GM12878 (cell line): Measurements from ENCODE around the gene TXLNB. TPM values are rescaled to one million over a fixed set of nuclear protein-coding genes. Genes with fewer than 3 reads are reported as not detected.

Experiments used
- ATAC-seq: fragments of 200-7000 bp; cut with Tn5 transposase; 3 replicates; pipeline ENCODE4 v1.9.1; 2020; ENCODE audit warnings: mild to moderate bottlenecking, moderate library complexity
- BruUV-seq: library from RNA; stranded (reverse); fragments of 400-500 nt; replicated peaks from 2 replicates; lab custom pipeline; 2021; lab: Mats Ljungman, UMichigan
- CTCF ChIA-PET: fragments of 300-600 bp; sonication (Branson Sonifier 250); formaldehyde crosslinking; extraction: SDS; loops from one replicate; lab custom pipeline; 2021; ENCODE audit warnings: inconsistent platforms; lab: Yijun Ruan, JAX
- POLR2A ChIA-PET: fragments of 350-600 bp; formaldehyde crosslinking; extraction: SDS; loops from one replicate; lab custom pipeline; 2021; ENCODE audit warnings: inconsistent platforms; lab: Charles Lee
- RAD21 ChIA-PET: fragments of 300-600 bp; sonication (Branson Sonifier 250); formaldehyde crosslinking; loops from one replicate; lab custom pipeline; 2023; ENCODE audit warnings: antibody characterized with exemption; ENCODE audit not compliant: unreplicated experiment; lab: Charles Lee
- SMC1A ChIA-PET: fragments of 300-600 bp; sonication (Branson Sonifier 250); formaldehyde crosslinking; loops from one replicate; lab custom pipeline; 2023; ENCODE audit not compliant: unreplicated experiment, uncharacterized antibody; lab: Charles Lee
- DNase-seq: peaks from one replicate; pipeline ENCODE4 v3.0.0-alpha.2; 2011; ENCODE audit warnings: low read depth, low spot score
- FAIRE-seq: peaks from 3 replicates; lab custom pipeline; 2011; peaks lifted over from hg19 to GRCh38; lab: Jason Lieb, UNC
- H2AFZ ChIP-seq: 2 replicates; pipeline ENCODE4 v1.6.0; 2011; ENCODE audit warnings: low read depth, low read length, control low read depth; ENCODE audit not compliant: control insufficient read depth
- H3K27ac ChIP-seq: 2 replicates; pipeline ENCODE4 v1.5.1; 2011; ENCODE audit warnings: control low read depth; ENCODE audit not compliant: control insufficient read depth, insufficient read depth
- H3K27me3 ChIP-seq, 2 experiments: replicated peaks in 1 of 2; 2 replicates each; pipeline versions ENCODE4 v1.6.0 to v1.6.1; 2011; ENCODE audit warnings: low read length in 1 of 2; ENCODE audit not compliant: control insufficient read depth in 2 of 2, insufficient read depth in 2 of 2
- H3K36me3 ChIP-seq, 2 experiments: 2 replicates each; pipeline ENCODE4 v1.5.1; 2011; ENCODE audit warnings: low read length in 1 of 2; ENCODE audit not compliant: control insufficient read depth in 2 of 2, insufficient read depth in 2 of 2
- H3K4me1 ChIP-seq: 2 replicates; pipeline ENCODE4 v1.6.1; 2011; ENCODE audit warnings: mild to moderate bottlenecking, low read length, moderate library complexity, mixed read lengths; ENCODE audit not compliant: control insufficient read depth, insufficient read depth
- H3K4me2 ChIP-seq: 2 replicates; pipeline ENCODE4 v1.6.0; 2011; ENCODE audit warnings: control low read depth; ENCODE audit not compliant: control insufficient read depth, insufficient read depth
- H3K4me3 ChIP-seq: fragments of 200-600 bp; sonication (generic); 2 replicates; pipeline ENCODE4 v1.5.1; 2016
- H3K79me2 ChIP-seq: 2 replicates; pipeline ENCODE4 v1.6.0; 2011; ENCODE audit warnings: low read length; ENCODE audit not compliant: control insufficient read depth, insufficient read depth
- H3K9ac ChIP-seq: 2 replicates; pipeline ENCODE4 v1.8.0; 2011; ENCODE audit warnings: low read length, control low read depth, mixed read lengths; ENCODE audit not compliant: control insufficient read depth, insufficient read depth
- H3K9me3 ChIP-seq: replicated peaks from 3 replicates; pipeline ENCODE4 v1.5.1; 2011; ENCODE audit warnings: mild to moderate bottlenecking, low read length; ENCODE audit not compliant: control insufficient read depth, insufficient read depth
- H4K20me1 ChIP-seq: 2 replicates; pipeline ENCODE4 v1.6.0; 2011; ENCODE audit not compliant: control insufficient read depth, insufficient read depth
- BACH1 ChIP-seq: fragments of 450-650 bp; IDR thresholded peaks from 2 replicates; pipeline ENCODE4 v1.6.1; 2017; ENCODE audit warnings: mild to moderate bottlenecking, borderline replicate concordance
- CBFB ChIP-seq: IDR thresholded peaks from 2 replicates; pipeline ENCODE4 v1.6.1; 2016; ENCODE audit warnings: antibody characterized with exemption, low read depth
- CHD4 ChIP-seq: fragments of 200-600 bp; sonication (generic); IDR thresholded peaks from 2 replicates; pipeline ENCODE4 v1.6.1; 2016; ENCODE audit warnings: mild to moderate bottlenecking
- CREM ChIP-seq: IDR thresholded peaks from 2 replicates; pipeline ENCODE4 v1.6.1; 2014; ENCODE audit warnings: antibody characterized with exemption, low read depth
- IKZF2 ChIP-seq, 2 experiments: fragments of 450-650 bp; IDR thresholded peaks; 2 replicates each; pipeline ENCODE4 v1.6.1; 2017; ENCODE audit warnings: mild to moderate bottlenecking in 2 of 2, moderate library complexity in 2 of 2
- MAX ChIP-seq: IDR thresholded peaks from 2 replicates; pipeline ENCODE4 v1.6.1; 2012; ENCODE audit warnings: low read depth, low read length, improper control_type of control experiment
- MYB ChIP-seq: fragments of 150-350 bp; IDR thresholded peaks from 2 replicates; pipeline ENCODE4 v1.6.1; 2014; ENCODE audit warnings: mild to moderate bottlenecking, low read depth, low read length, borderline replicate concordance
- NFIC ChIP-seq: IDR thresholded peaks from 2 replicates; pipeline ENCODE4 v1.6.1; 2012; ENCODE audit warnings: low read depth, mild to moderate bottlenecking, inconsistent platforms, low read length, moderate library complexity
- RAD51 ChIP-seq: fragments of 450-650 bp; IDR thresholded peaks from 2 replicates; pipeline ENCODE4 v1.6.1; 2016; ENCODE audit warnings: moderate library complexity, mild to moderate bottlenecking, inconsistent platforms
- RB1 ChIP-seq: fragments of 450-650 bp; formaldehyde crosslinking; IDR thresholded peaks from 2 replicates; pipeline ENCODE4 v1.6.1; 2017; ENCODE audit warnings: mild to moderate bottlenecking, borderline replicate concordance
- SPI1 ChIP-seq: IDR thresholded peaks from 2 replicates; pipeline ENCODE4 v1.6.1; 2011; ENCODE audit warnings: low read depth, mild to moderate bottlenecking, low read length, moderate library complexity, borderline replicate concordance; ENCODE audit not compliant: insufficient read depth
- SRF ChIP-seq, 2 experiments: IDR thresholded peaks; 2 replicates each; pipeline ENCODE4 v1.6.1; 2011; ENCODE audit warnings: low read depth in 2 of 2, low read length in 2 of 2, mild to moderate bottlenecking in 1 of 2, moderate library complexity in 1 of 2
- SUZ12 ChIP-seq: fragments of 200-600 bp; sonication (generic); IDR thresholded peaks from one replicate; pipeline ENCODE4 v1.6.1; 2018; ENCODE audit warnings: antibody characterized with exemption, mild to moderate bottlenecking; ENCODE audit not compliant: unreplicated experiment
- USF2 ChIP-seq: IDR thresholded peaks from 2 replicates; pipeline ENCODE4 v1.6.1; 2011; ENCODE audit warnings: low read depth, low read length, improper control_type of control experiment, borderline replicate concordance
- YBX1 ChIP-seq: fragments of 450-650 bp; IDR thresholded peaks from 2 replicates; pipeline ENCODE4 v1.6.1; 2016; ENCODE audit warnings: antibody characterized with exemption
- ZNF217 ChIP-seq: fragments of 450-650 bp; IDR thresholded peaks from 2 replicates; pipeline ENCODE4 v1.6.1; 2017; ENCODE audit warnings: antibody characterized with exemption, mild to moderate bottlenecking
- ZNF274 ChIP-seq: IDR thresholded peaks from one replicate; pipeline ENCODE4 v1.8.0; 2011; ENCODE audit not compliant: insufficient read length, insufficient read depth
- ZSCAN29 ChIP-seq: fragments of 450-650 bp; IDR thresholded peaks from 2 replicates; pipeline ENCODE4 v1.6.1; 2017; ENCODE audit warnings: mild to moderate bottlenecking, moderate library complexity
- ZZZ3 ChIP-seq: IDR thresholded peaks from 2 replicates; pipeline ENCODE4 v1.6.1; 2011; ENCODE audit warnings: low read depth; ENCODE audit not compliant: control insufficient read depth, insufficient read length
- WGBS: methylation state at CpG from one replicate; pipeline ENCODE4 v1.1.6; 2016; ENCODE audit warnings: low lambda C conversion rate; ENCODE audit not compliant: insufficient replicate concordance, insufficient coverage; ENCODE audit errors: missing lambda C conversion rate; 5-methylcytosine and 5-hydroxymethylcytosine counted together
- in situ Hi-C: fragments of 300-500 bp; cut with MboI; formaldehyde crosslinking; loops from 9 replicates; pipeline ENCODE4 v1.14.3; 2018; ENCODE audit warnings: mixed read lengths
- intact Hi-C: fragments of 100-400 bp; cut with micrococcal nuclease; formaldehyde crosslinking; loops from one replicate; pipeline ENCODE4 v1.14.2; 2022; ENCODE audit not compliant: unreplicated experiment
- polyA plus RNA-seq, 11 experiments: library from polyadenylated mRNA; depleted of rRNA in 4 of 11; unstranded in 6 of 11; stranded (reverse) in 5 of 11; fragments of >200 nt; fragmentation: Nextera tagmentation in 4 of 11; fragmentation: Illumina TruSeq in 1 of 11; extraction: Ambion mirVana in 4 of 11; extraction: Trizol in 1 of 11; gene quantifications; 1 replicate in 1 of 11; 2 replicates in 10 of 11; pipeline versions ENCODE4 v1.2.1 to v1.2.3, GENCODE V29; 2011 to 2016; ENCODE audit warnings: inconsistent platforms in 2 of 11, missing spikeins in 2 of 11, low read depth in 1 of 11
- total RNA-seq, 4 experiments: library from RNA; depleted of rRNA in 3 of 4; stranded (reverse); fragments of >200 nt in 3 of 4; fragmentation: Illumina TruSeq in 1 of 4; extraction: Trizol in 1 of 4; gene quantifications; 2 replicates each; pipeline versions ENCODE4 v1.2.1 to v1.2.3, GENCODE V29; 2013 to 2021

The TXLNB gene
- total and polyA plus RNA-seq, 10 of the 15 experiments (the other 5 are each of a cell fraction or from before 2014, with no cell fraction given): 0.07 to 1.3 (median 0.22) TPM; not detected in 1

GRCh38 chr6:139242457-139243240 is 49.1 kb downstream of the TXLNB start:
- 82% methylated on average over 29 of the region's 29 CpGs for WGBS
- ChIA-PET POLR2A (no interaction called here), CTCF (interaction anchor here (0.8 to 2.0 kb wide), 3 partner anchors 8 to 23 kb away, joined by 3 to 9 read pairs (median 5); no protein-coding TSS in a partner anchor), SMC1A (no interaction called here), RAD21 (no interaction called here)
- Histone ChIP-seq H3K4me1 (no peaks in the 10 kb centered on the region), H3K4me2 (no peak overlapping the region), H4K20me1 (no peaks in the 10 kb centered on the region), H3K79me2 (no peaks in the 10 kb centered on the region), H3K9me3 (no peaks in the 10 kb centered on the region), H3K27me3 (no peaks in the 10 kb centered on the region), H2AFZ (no peak overlapping the region), H3K4me3 (no peak overlapping the region), H3K9ac (no peak overlapping the region), H3K36me3 (no peaks in the 10 kb centered on the region), H3K27ac (no peak overlapping the region)
- ATAC-seq (no peak), FAIRE-seq (no peak), DNase-seq (no peak)
- in situ Hi-C loops (no loop called here), intact Hi-C loops (no loop called here)
- no TSS peak for BruUV-seq
- TF ChIP-seq SUZ12 (no peak), NFIC (no peak), BACH1 (no peak), ZSCAN29 (no peak), RAD51 (no peak), CHD4 (no peak), MYB (no peak), CREM (no peak), USF2 (no peak), SPI1 (no peak), SRF (IDR thresholded peaks at IDR 0.05; ENCODE audit: low read depth in 2 of 2, low read length in 2 of 2) (no peak), ZNF274 (no peak), ZZZ3 (no peak), MAX (no peak), ZNF217 (no peak), IKZF2 (IDR thresholded peaks at IDR 0.05) (no peak), YBX1 (no peak), CBFB (no peak), RB1 (no peak)
